Small intestine (tissue), 7 donors: ENCODE results near the gene MRS2. TPM values are rescaled to one million over a fixed set of nuclear protein-coding genes. Genes with fewer than 3 reads are reported as not detected.

Experiments used
- DNase-seq, 2 donors: peaks; one replicate each; pipeline versions ENCODE4 v3.0.0 to v3.0.0-alpha.2; 2013
- FAIRE-seq: peaks from 2 replicates; lab custom pipeline; 2012; peaks lifted over from hg19 to GRCh38; lab: Jason Lieb, UNC
- H3K27ac ChIP-seq, 3 donors: one replicate each; pipeline ENCODE4 v1.5.1; 2013; ENCODE audit warnings: low read length in 2 of 3, mild to moderate bottlenecking in 2 of 3, control low read depth in 1 of 3, inconsistent platforms in 1 of 3, low read depth in 1 of 3, moderate library complexity in 1 of 3
- H3K27me3 ChIP-seq, 3 donors: one replicate each; pipeline ENCODE4 v1.6.1; 2013; ENCODE audit warnings: low read length in 3 of 3, inconsistent platforms in 1 of 3; ENCODE audit not compliant: control insufficient read depth in 3 of 3, insufficient read depth in 3 of 3
- H3K36me3 ChIP-seq, 3 donors: one replicate each; pipeline ENCODE4 v1.6.1; 2013; ENCODE audit warnings: low read length in 3 of 3, inconsistent platforms in 1 of 3, low read depth in 1 of 3, mild to moderate bottlenecking in 1 of 3, moderate library complexity in 1 of 3; ENCODE audit not compliant: control insufficient read depth in 3 of 3, insufficient read depth in 2 of 3
- H3K4me1 ChIP-seq, 3 donors: one replicate each; pipeline ENCODE4 v1.6.1; 2013; ENCODE audit warnings: low read length in 2 of 3, inconsistent platforms in 1 of 3, low read depth in 1 of 3, mild to moderate bottlenecking in 1 of 3, moderate library complexity in 1 of 3; ENCODE audit not compliant: control insufficient read depth in 3 of 3, insufficient read depth in 2 of 3
- H3K4me3 ChIP-seq, 3 donors: one replicate each; pipeline ENCODE4 v1.5.1; 2013; ENCODE audit warnings: low read length in 3 of 3, control low read depth in 1 of 3, inconsistent platforms in 1 of 3, low read depth in 1 of 3, mild to moderate bottlenecking in 1 of 3, moderate library complexity in 1 of 3
- H3K9me3 ChIP-seq, 2 donors: one replicate each; pipeline ENCODE4 v1.6.1; 2013; ENCODE audit warnings: low read depth in 1 of 2, low read length in 1 of 2; ENCODE audit not compliant: control insufficient read depth in 2 of 2, insufficient read depth in 1 of 2
- WGBS, 3 donors: extraction: QIAGEN DNeasy Blood & Tissue Kit; methylation state at CpG; one replicate each; pipeline ENCODE4 v1.1.7; 2013; 5-methylcytosine and 5-hydroxymethylcytosine counted together
- polyA plus RNA-seq, 4 donors: library from polyadenylated mRNA; stranded (reverse) in 3 of 4; unstranded in 1 of 4; fragments of 200-250 nt in 3 of 4; fragments of 120-200 nt in 1 of 4; gene quantifications; one replicate each; pipeline versions ENCODE4 v1.2.1 to v1.2.3, GENCODE V29; 2013
- donor health status: healthy with polysubstance abuse.
- donor health status: control.
- donor health status: control.
- donor health status: Bipolar disorder and iron deficiency.
- donor health status: healthy.

The MRS2 gene
- polyA plus RNA-seq, 4 donors: 7.0 to 24.4 (median 15.3) TPM

DNA sequence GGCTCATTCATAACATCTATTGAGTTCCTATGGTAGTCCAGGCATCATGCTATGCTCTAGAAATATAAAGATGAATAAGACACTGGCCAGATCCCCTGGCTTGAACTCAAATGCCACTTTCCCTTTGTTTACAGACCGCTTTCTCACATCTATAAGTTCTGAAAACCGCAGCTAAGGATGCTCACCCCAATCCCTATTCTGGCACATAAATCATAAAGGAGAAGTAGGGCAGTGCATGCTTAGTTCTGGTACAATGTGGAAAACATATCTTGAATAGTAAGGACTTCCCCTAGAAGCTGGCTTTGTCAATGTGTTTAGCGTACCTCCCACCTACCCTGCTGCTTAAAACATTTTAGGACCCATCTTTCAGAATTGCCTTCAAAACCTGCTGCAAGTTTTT is 26.4 kb downstream of the MRS2 start:
- DNase-seq: no peak
- no peaks in the 10 kb centered on the region for H3K9me3 ChIP-seq
- H3K4me1 ChIP-seq: no peaks in the 10 kb centered on the region
- no peaks in the 10 kb centered on the region for H3K27me3 ChIP-seq
- H3K4me3 ChIP-seq: no peak overlapping the region
- no peak overlapping the region for H3K27ac ChIP-seq
- peaks cover 3 to 7% (median 7%) of the 10 kb centered on the region in 3 donors for H3K36me3 ChIP-seq
- no peak for FAIRE-seq
- 80 to 91% (median 86%) methylated on average over 3 of the region's 3 CpGs for WGBS, 3 donors

DNA sequence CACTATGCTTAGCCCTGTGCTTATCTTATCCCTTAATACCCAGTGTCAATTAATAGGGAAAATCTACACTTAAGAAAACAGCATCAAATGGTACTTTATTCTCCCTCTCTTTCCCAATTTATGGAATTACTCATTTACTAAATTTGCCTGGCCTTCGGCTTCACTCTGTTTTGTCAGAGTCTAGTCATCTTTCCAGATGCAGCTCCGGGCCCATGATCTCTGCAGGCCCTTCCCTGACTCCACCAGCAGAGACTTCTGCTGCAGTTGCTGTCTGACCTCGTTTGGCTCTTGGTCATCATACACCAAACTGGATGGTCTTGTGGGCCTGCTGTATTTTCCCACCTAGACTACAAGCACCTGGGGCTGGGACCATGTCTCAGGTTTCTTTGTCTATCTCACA is 27.4 kb downstream of the MRS2 start:
- H3K27me3 ChIP-seq: no peaks in the 10 kb centered on the region
- H3K27ac ChIP-seq: no peak overlapping the region
- H3K9me3 ChIP-seq: no peaks in the 10 kb centered on the region
- WGBS, 3 donors: 77 to 84% (median 82%) methylated on average over 3 of the region's 3 CpGs
- FAIRE-seq: no peak
- H3K4me1 ChIP-seq: no peaks in the 10 kb centered on the region
- no peak overlapping the region for H3K4me3 ChIP-seq
- peaks cover 3% of the 10 kb centered on the region in 3 donors for H3K36me3 ChIP-seq
- DNase-seq: no peak

GRCh38 chr6:24431045-24431451 is 28.3 kb downstream of the MRS2 start:
- H3K9me3 ChIP-seq: no peaks in the 10 kb centered on the region
- WGBS, 3 donors: 73 to 85% (median 85%) methylated on average over 1 of the region's 1 CpG
- DNase-seq: peak; percentile 33 to 40
- no peak for FAIRE-seq
- H3K4me3 ChIP-seq: no peak overlapping the region
- H3K36me3 ChIP-seq: peaks cover 3% of the 10 kb centered on the region in 3 donors
- no peaks in the 10 kb centered on the region for H3K27me3 ChIP-seq
- no peak overlapping the region for H3K27ac ChIP-seq
- H3K4me1 ChIP-seq: no peaks in the 10 kb centered on the region

GRCh38 chr6:24432611-24433010 is 29.9 kb downstream of the MRS2 start:
- H3K27me3 ChIP-seq: no peaks in the 10 kb centered on the region
- no peak overlapping the region for H3K4me3 ChIP-seq
- H3K36me3 ChIP-seq: peaks cover 0 to 3% (median 0%) of the 10 kb centered on the region in 3 donors
- no peak overlapping the region for H3K27ac ChIP-seq
- FAIRE-seq (no peak), DNase-seq (no peak)
- no peaks in the 10 kb centered on the region for H3K4me1 ChIP-seq
- 85 to 93% (median 91%) methylated on average over 9 of the region's 9 CpGs for WGBS, 3 donors
- H3K9me3 ChIP-seq: no peaks in the 10 kb centered on the region

- no peaks in the 10 kb centered on the region for H3K9me3 ChIP-seq
- WGBS, 3 donors: 88 to 95% (median 94%) methylated on average over 14 of the region's 14 CpGs
- peaks cover 0 to under 1% (median 0%) of the 10 kb centered on the region in 3 donors for H3K36me3 ChIP-seq
- DNase-seq (no peak), FAIRE-seq (no peak)
- no peaks in the 10 kb centered on the region for H3K27me3 ChIP-seq
- no peak overlapping the region for H3K27ac ChIP-seq
- H3K4me3 ChIP-seq: no peak overlapping the region
- H3K4me1 ChIP-seq: no peaks in the 10 kb centered on the region
Observed at GRCh38 chr6:24436979-24437378, 34.2 kb downstream of the MRS2 start.

DNA sequence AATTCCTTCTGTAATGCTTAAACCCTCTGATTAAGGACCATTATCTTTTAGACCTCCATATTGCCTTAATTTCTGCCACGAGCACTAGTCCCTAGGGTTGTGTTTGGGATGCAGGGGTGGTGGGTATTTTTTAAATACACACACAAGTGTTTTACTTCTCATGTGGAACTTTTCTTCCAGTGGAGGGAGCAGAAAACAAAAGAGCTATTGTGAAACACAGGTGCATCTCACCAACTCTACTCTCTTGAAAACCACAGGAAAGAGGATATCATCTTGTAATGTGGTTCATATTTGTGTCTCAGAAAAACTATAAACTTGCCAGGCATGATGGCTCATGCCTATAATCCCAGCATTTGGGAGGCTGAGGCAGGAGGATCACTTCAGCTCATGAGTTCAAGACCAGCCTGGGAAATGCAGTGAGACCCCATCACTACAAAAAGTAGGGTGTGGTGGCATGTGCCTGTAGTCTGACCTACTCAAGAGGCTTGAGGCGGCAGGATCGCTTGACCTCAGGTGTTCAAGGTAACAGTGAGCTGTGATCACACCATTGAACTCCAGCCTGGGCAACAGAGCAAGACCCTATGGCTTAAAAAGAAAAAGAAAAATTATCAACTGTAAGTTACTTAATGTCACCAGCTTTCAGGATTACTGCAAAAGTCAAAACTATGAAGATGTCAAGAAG is 37.3 kb downstream of the MRS2 start:
- Histone ChIP-seq H3K27me3 (no peaks in the 10 kb centered on the region), H3K4me1 (no peaks in the 10 kb centered on the region), H3K9me3 (no peaks in the 10 kb centered on the region), H3K36me3 (no peaks in the 10 kb centered on the region), H3K27ac (no peak overlapping the region), H3K4me3 (no peak overlapping the region)
- FAIRE-seq (no peak), DNase-seq (no peak)
- 88 to 92% (median 91%) methylated on average over 3 of the region's 3 CpGs for WGBS, 3 donors

GRCh38 chr6:24440897-24441598 is 38.3 kb downstream of the MRS2 start:
- no peaks in the 10 kb centered on the region for H3K36me3 ChIP-seq
- 83 to 90% (median 83%) methylated on average over 16 of the region's 16 CpGs for WGBS, 3 donors
- FAIRE-seq: no peak

DNA sequence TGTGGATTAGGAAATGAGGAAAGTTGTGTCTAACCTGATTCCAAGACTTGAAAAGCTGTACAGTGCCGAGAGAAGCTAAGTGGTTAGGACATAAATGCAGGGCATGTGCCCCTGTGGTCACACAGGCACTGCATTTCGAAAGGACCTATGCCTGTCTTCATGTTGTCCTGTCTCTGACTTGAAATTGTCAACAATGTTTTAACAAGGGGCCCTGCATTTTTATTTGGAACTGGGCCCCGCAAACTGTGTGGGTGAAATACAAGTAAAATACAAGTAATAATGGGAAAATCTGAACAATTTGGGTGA is 38.8 kb downstream of the MRS2 start:
- Histone ChIP-seq H3K27me3 (no peaks in the 10 kb centered on the region), H3K36me3 (no peaks in the 10 kb centered on the region), H3K4me1 (no peaks in the 10 kb centered on the region), H3K27ac (no peak overlapping the region), H3K9me3 (no peaks in the 10 kb centered on the region), H3K4me3 (no peak overlapping the region)
- DNase-seq: no peak
- no peak for FAIRE-seq
- 88 to 95% (median 94%) methylated on average over 3 of the region's 3 CpGs for WGBS, 3 donors

More at GRCh38 chr6:24440897-24441598, 38.3 kb downstream of the MRS2 start:
- H3K4me3 ChIP-seq: no peak overlapping the region
- H3K27me3 ChIP-seq: no peaks in the 10 kb centered on the region
- no peaks in the 10 kb centered on the region for H3K4me1 ChIP-seq
- no peaks in the 10 kb centered on the region for H3K9me3 ChIP-seq
- DNase-seq: no peak
- H3K27ac ChIP-seq: no peak overlapping the region
